Osteoblast (primary cell): ENCODE results near the gene RCSD1. TPM values are rescaled to one million over a fixed set of nuclear protein-coding genes. Genes with fewer than 3 reads are reported as not detected.
"Not testable (repeated sequence)": the region's sequence is repeated elsewhere in the genome, so short reads cannot be mapped to it uniquely, and the experiment has no call there.

Experiments used
- DNase-seq: peaks from one replicate; pipeline ENCODE4 v3.0.0; 2011; ENCODE audit warnings: low spot score, mixed read lengths; ENCODE audit not compliant: insufficient read length; ENCODE audit errors: missing footprints
- H2AFZ ChIP-seq: 2 replicates; pipeline ENCODE4 v1.6.0; 2011; ENCODE audit warnings: mild to moderate bottlenecking, low read length
- H3K27ac ChIP-seq: 2 replicates; pipeline ENCODE4 v1.5.1; 2011; ENCODE audit warnings: mild to moderate bottlenecking, low read depth, low read length, moderate library complexity
- H3K27me3 ChIP-seq: 2 replicates; pipeline ENCODE4 v1.6.0; 2012; ENCODE audit warnings: mild to moderate bottlenecking, control low read depth, inconsistent platforms, low read length, moderate library complexity; ENCODE audit not compliant: insufficient read depth
- H3K36me3 ChIP-seq: 2 replicates; pipeline ENCODE4 v1.5.1; 2011; ENCODE audit warnings: mild to moderate bottlenecking, low read length, control low read depth, moderate library complexity; ENCODE audit not compliant: insufficient read depth
- H3K4me1 ChIP-seq: 2 replicates; pipeline ENCODE4 v1.5.1; 2011; ENCODE audit warnings: mild to moderate bottlenecking, low read length, control low read depth, moderate library complexity; ENCODE audit not compliant: insufficient read depth
- H3K4me2 ChIP-seq: 2 replicates; pipeline ENCODE4 v1.6.0; 2011; ENCODE audit warnings: mild to moderate bottlenecking, low read length; ENCODE audit not compliant: insufficient read depth
- H3K4me3 ChIP-seq: fragments of 200-600 bp; sonication (generic); 3 replicates; pipeline ENCODE4 v1.5.1; 2012; ENCODE audit warnings: mild to moderate bottlenecking, low read length, inconsistent platforms; ENCODE audit not compliant: insufficient read depth
- H3K79me2 ChIP-seq: 2 replicates; pipeline ENCODE4 v1.6.0; 2012; ENCODE audit warnings: mild to moderate bottlenecking, low read length, control low read depth, inconsistent platforms; ENCODE audit not compliant: insufficient read depth
- H3K9me3 ChIP-seq: 2 replicates; pipeline ENCODE4 v1.5.1; 2011; ENCODE audit warnings: low read depth, low read length, control low read depth
- H4K20me1 ChIP-seq: 2 replicates; pipeline ENCODE4 v1.6.0; 2012; ENCODE audit warnings: mild to moderate bottlenecking, low read length, control low read depth; ENCODE audit not compliant: insufficient read depth
- total RNA-seq: library from RNA; depleted of rRNA; stranded (reverse); fragments of >200 nt; gene quantifications from 2 replicates; pipeline ENCODE4 v1.2.3, GENCODE V29; 2012
- TF ChIP-seq, protein P1 (sequence below): IDR thresholded peaks from 2 replicates; pipeline ENCODE4 v1.5.1; 2011; ENCODE audit warnings: mild to moderate bottlenecking, low read depth, low read length, moderate library complexity; ENCODE audit errors: extremely low read depth

Gene RCSD1
- total RNA-seq, 1 donor, result under 0.01 TPM

- H3K4me1 ChIP-seq, result no peaks in the 10 kb centered on the region
- H3K27me3 ChIP-seq, result peaks cover 3% of the 10 kb centered on the region
- TF ChIP-seq, protein P1, sequence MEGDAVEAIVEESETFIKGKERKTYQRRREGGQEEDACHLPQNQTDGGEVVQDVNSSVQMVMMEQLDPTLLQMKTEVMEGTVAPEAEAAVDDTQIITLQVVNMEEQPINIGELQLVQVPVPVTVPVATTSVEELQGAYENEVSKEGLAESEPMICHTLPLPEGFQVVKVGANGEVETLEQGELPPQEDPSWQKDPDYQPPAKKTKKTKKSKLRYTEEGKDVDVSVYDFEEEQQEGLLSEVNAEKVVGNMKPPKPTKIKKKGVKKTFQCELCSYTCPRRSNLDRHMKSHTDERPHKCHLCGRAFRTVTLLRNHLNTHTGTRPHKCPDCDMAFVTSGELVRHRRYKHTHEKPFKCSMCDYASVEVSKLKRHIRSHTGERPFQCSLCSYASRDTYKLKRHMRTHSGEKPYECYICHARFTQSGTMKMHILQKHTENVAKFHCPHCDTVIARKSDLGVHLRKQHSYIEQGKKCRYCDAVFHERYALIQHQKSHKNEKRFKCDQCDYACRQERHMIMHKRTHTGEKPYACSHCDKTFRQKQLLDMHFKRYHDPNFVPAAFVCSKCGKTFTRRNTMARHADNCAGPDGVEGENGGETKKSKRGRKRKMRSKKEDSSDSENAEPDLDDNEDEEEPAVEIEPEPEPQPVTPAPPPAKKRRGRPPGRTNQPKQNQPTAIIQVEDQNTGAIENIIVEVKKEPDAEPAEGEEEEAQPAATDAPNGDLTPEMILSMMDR, result peak; percentile 95
- DNase-seq, result peak; percentile 89
- no peaks in the 10 kb centered on the region for H3K36me3 ChIP-seq
- peak overlapping the region; percentile 61 for H3K27ac ChIP-seq
- H3K4me2 ChIP-seq, result peak overlapping the region; percentile 100
- H4K20me1 ChIP-seq, result no peaks in the 10 kb centered on the region
- H3K79me2 ChIP-seq, result no peaks in the 10 kb centered on the region
- no peaks in the 10 kb centered on the region for H3K9me3 ChIP-seq
- peak overlapping the region; percentile 86 for H3K4me3 ChIP-seq
- H2AFZ ChIP-seq, result peak overlapping the region; percentile 95
Measured at GRCh38 chr1:167715157-167715999, 85.3 kb downstream of the RCSD1 start.

GRCh38 chr1:167716000-167716271 is 85.9 kb downstream of the RCSD1 start:
- no peaks in the 10 kb centered on the region for H3K36me3 ChIP-seq
- no peak for DNase-seq
- no peaks in the 10 kb centered on the region for H3K79me2 ChIP-seq
- H3K27ac ChIP-seq, result peak overlapping the region; percentile 61
- peak overlapping the region; percentile 86 for H3K4me3 ChIP-seq
- TF ChIP-seq, protein P1, result no peak
- H2AFZ ChIP-seq, result peak overlapping the region; percentile 95
- H3K9me3 ChIP-seq, result no peaks in the 10 kb centered on the region
- no peaks in the 10 kb centered on the region for H4K20me1 ChIP-seq
- H3K4me2 ChIP-seq, result peak overlapping the region; percentile 100
- H3K27me3 ChIP-seq, result peaks cover 3% of the 10 kb centered on the region
- H3K4me1 ChIP-seq, result peaks cover 4% of the 10 kb centered on the region

GRCh38 chr1:167717351-167717750 is 87.3 kb downstream of the RCSD1 start:
- Histone ChIP-seq H2AFZ (no peak overlapping the region), H3K4me3 (no peak overlapping the region), H3K27ac (no peak overlapping the region), H3K79me2 (peaks cover 6% of the 10 kb centered on the region), H3K9me3 (no peaks in the 10 kb centered on the region), H3K4me2 (no peak overlapping the region), H3K36me3 (no peaks in the 10 kb centered on the region), H4K20me1 (no peaks in the 10 kb centered on the region), H3K4me1 (peaks cover 9% of the 10 kb centered on the region), H3K27me3 (peaks cover 3% of the 10 kb centered on the region)
- TF ChIP-seq, protein P1, result no peak
- DNase-seq, result no peak

DNA sequence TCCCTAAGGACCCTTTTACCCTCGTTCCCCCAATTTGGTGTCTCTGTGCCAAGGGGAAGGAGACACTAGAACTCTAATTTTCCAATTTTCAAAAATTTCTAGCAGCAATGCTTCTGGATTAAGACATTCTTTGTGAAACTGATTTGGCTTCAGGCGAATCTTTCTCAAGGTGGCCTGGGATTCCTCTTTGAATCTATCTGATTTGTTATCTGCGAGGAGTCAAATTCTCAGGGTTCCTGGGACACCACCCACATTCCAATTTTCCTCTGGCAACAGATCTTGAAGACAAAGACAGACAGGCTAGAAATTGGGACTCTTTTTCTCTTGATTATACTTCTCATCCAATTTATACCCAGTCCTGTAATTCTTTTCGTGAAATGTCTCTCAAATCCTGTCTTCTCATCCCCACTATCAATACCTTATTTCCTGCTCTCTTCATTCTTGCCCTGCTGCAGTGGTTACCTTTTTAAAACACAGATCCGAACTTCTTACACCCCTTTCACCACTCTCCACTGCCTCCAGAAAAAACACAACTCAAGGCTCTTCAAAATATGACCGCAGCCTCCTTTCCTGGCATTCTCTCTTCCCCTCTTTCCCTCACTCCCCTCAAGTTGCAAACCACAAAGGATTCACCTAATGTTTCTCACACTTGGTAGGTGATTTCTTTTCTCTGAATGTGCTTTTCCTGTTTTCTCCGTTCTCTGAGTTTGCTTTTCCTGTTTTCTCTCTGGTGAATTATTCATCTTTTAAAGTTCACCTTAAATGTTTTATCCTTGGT is 89.1 kb downstream of the RCSD1 start:
- TF ChIP-seq, protein P1, result no peak
- Histone ChIP-seq H2AFZ (peak overlapping the region; percentile 25), H3K9me3 (no peaks in the 10 kb centered on the region), H3K4me2 (no peak overlapping the region), H3K4me3 (no peak overlapping the region), H3K27ac (no peak overlapping the region), H3K27me3 (no peaks in the 10 kb centered on the region), H3K4me1 (peaks cover 23% of the 10 kb centered on the region), H3K79me2 (peaks cover 24% of the 10 kb centered on the region), H4K20me1 (peaks cover 17% of the 10 kb centered on the region), H3K36me3 (no peaks in the 10 kb centered on the region)
- DNase-seq, result no peak

DNA sequence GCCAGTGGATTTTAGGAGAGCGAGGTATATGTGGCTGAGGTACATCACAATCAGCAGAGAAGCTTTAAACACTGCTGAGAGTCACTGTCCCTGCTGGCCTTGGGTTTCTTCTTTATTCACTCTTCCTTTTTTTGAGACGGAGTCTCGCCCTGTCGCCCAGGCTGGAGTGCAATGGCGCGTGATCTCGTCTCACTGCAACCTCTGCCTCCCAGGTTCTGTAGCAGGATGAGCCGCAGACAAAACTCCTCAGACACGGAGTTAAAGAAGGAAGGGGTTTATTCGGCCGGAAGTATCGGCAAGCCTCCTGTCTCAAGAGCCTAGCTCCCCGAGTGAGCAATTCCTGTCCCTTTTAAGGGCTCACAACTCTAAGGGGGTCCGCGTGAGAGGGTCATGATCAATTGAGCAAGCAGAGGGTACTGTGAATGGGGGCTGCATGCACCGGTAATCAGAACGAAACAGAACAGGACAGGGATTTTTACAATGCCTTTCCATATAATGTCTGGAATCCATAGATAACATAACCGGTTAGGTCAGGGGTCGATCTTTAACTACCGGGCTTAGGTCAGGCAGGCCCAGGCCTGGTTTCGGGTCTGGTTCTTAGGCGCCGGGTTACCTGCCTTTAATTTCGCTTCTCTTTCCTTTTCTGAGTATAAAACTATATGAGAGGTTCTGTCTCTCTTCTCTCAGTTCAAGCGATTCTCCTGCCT is 89.8 kb downstream of the RCSD1 start:
- not testable (repeated sequence) for H3K36me3 ChIP-seq, H2AFZ ChIP-seq, H3K27ac ChIP-seq, H3K4me3 ChIP-seq, H3K9me3 ChIP-seq, H3K27me3 ChIP-seq, DNase-seq, H3K4me2 ChIP-seq
- Histone ChIP-seq H4K20me1 (peaks cover 25% of the 10 kb centered on the region), H3K4me1 (peaks cover 24% of the 10 kb centered on the region), H3K79me2 (peaks cover 31% of the 10 kb centered on the region)
